HS-5 (cell line): ENCODE results near the gene PERM1.
"Not testable (repeated sequence)": the region's sequence is repeated elsewhere in the genome, so short reads cannot be mapped to it uniquely, and the experiment has no call there.

Experiments used
- DNase-seq: peaks from one replicate; pipeline ENCODE4 v3.0.0-alpha.2; 2012; ENCODE audit warnings: low read depth

Gene PERM1

DNA sequence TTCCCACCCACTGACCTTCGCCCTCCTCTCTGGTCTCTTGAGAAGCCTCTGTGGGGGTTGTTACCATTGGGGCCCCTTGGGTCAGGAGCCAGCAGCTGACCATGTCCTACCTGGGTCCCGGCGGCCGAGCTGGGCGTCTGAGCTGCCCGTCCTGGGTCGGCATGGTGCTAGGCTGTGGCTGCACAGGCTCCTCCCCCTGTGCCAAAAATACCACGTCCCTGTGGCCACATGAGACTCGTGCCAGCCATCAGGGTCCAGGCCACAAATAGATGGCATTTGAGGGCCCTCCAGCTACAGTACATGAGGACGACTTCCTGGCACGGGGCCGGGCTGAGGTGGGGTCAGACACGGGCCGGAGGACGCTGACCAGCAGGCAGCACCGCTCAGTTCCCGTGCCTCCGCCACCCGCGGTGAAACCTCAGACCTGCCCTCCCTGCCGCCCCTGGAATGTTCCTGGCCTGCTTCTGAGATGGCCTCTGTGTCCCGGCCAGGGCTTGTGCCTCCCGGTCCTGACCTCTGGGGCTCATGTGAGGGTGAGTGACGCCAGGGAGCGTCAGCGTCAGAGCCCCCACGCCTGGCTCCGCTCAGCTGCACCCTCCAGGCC lies at the start of gene PERM1:
PERM1 (minus strand) TSS at position 139 of the 604 bp plus-strand sequence. CDS start 1,064 bp downstream, outside the sequence.
- DNase-seq, result no peak

GRCh38 chr1:1030867-1031658 lies 49.2 kb upstream of the PERM1 start:
- not testable (repeated sequence) for DNase-seq

DNA sequence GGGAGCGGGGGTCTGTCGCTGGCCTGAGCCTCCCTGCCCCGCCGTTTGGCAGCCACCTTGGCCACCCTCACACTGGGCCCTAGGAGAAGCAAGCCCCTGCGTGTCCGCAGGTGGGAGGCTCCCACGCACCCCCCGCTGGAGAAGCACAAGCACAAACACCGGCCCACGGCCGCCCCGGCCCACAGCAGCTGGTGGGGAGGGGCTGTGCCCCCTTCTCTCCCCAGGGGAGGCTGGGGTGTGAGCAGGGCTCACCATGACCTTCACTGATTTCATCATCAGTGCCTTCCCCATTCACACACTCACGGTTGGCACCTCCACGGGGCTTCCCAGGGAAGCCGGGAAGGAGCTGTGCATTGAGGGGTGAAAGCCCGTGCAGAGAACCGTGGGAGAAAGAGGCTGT lies 45.9 kb upstream of the PERM1 start:
- no peak for DNase-seq

DNA sequence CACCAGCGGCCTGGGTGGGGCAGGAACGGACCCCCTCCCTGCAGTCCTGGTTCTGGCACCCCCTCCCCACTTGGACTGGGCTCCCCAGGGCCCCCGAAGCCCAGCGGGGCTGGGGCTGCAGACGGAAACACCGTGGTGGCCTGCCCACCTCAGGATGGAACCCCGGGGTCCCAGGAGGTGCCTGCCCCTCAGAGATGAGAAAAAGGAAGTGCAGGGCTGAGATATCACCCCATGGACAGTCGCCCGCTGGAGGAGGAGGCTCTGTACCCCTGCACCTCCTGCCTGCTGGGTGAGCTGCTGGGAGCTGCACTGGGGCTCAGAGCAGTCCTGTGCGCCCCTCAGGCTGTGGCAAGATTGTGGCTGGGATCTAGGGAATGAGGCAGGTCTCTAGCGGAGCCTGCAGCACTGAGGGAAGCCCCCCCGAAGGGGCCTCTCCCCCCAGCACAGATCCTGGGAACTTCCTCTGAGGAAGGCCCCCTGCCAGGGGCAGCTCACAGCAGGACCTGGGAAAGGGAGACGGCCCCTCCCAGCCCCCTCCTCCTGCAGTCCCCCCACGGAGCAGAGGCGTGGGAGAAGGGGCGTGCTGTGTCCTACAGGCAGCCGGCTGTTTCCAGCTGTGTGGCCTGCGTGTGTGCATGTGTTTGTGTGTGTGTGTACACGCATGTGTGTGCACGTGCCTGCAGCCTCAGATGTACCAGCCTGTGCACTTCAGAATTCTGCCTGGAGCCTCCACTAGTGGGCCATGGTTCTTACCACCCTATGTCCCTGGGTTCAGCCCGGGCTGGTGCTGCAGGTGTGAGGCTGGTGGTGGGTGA lies 44.9 kb upstream of the PERM1 start:
- DNase-seq, result no peak

- no peak for DNase-seq
Observed at GRCh38 chr1:1025730-1026129, 43.8 kb upstream of the PERM1 start.

DNA sequence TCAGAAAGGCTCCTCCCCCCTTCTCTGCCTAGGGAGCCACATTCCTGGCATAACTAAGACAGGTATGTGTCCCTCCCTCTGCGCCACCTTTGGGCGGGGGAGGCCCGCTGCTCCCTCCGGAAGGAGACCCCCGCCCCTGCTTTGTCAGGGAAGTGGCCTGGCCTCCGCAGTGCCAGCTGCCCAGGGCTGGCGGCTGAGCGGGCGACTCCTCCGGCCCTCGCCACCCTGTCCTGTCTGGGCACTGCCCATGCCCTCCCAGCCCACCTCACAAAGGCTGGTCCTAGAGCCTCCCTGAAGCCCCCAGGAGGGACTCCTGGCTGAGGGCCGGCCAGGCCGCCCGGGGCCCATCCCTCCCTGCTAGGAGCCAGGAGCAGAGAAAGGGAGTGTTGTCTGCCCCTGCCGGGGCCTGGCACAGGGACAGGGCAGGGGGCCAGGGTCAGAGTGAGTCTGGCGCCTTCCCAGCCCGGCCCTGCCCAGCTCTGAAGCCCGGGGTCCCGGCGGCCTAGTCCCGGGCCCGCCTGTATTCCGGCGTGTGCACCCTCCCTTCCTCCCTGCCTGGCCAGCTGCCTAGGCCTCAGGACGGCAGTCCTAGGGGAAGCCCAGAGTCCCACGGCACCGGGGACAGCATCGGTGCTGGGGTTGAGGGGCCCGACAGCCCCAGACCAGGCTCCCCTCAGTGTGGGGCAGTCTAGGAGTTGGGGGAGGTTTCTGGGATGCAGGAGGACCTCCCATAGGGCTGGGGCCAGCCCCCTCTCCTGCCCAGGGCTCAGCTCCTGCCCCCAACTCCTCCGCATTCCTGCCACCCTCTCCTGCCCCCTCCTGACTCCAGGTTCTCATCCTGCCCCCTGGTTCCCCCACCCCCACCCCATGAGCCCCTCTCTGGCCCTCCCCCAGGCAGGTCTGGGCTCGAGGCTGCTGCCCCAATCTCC lies 43.1 kb upstream of the PERM1 start:
- peak; percentile 26 for DNase-seq

DNA sequence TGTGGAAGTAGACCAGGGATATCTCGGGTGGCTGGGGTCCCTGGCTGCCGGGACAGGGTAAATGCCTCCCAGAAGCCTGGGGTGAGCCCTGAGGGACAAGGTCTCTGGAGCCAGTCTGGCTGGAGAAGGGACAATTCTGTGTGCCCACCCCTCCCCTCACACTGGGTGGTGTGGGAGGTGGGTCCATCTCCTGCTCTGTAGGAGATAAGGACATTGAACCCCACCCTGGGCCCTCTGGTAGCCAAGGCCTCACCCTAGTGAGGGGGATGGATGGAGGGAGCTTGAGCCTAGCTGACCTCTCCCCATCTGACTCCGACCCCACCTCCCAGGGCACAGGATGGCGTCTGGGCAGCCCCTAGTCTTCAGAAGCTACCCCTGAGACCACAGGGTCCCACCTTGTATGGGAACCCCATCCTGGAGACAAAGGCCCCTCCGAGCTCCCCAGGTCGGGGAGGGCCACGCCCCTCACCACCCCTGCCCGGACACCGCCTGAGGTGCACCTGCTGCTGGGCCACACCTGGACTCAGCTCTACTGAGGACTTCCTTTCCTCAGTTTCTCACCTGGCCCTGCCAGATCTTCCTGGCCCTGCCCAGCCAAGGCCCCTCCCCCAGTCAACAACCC lies 42.4 kb upstream of the PERM1 start:
- DNase-seq, result no peak

- no peak for DNase-seq
Observed at GRCh38 chr1:1023700-1024099, 41.8 kb upstream of the PERM1 start.

DNA sequence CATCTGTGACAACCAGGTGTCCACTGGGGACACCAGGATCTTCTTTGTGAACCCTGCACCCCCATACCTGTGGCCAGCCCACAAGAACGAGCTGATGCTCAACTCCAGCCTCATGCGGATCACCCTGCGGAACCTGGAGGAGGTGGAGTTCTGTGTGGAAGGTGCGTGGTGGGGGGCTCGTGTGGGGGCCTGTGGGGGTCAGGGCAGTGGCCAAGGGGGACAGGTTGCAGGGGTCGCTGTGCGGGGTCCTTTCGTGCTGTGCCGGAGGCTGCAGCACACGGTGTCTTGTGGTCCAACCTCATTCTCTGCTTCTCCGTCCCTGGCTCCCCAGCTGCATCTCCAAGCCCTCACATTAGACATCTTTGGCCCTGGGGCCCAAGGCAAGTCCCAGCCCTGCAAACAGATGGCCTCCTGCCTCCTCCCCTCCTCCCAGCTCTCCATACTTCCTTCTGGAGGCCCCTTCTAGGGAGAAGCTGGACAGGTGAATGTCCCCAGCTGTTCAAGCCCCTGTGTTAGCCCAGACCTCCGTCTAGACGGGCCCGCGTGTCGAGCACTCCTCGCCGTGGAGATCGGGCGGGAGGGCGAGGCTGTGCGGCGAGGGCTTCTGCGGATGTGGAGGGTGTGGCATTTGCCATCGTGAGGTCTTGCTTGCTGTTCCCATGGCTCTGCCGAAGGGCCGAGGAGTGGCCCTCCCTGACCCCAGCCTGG lies 40.6 kb upstream of the PERM1 start:
- DNase-seq, result no peak

GRCh38 chr1:1021920-1022259 lies 40.0 kb upstream of the PERM1 start:
- DNase-seq, result no peak

GRCh38 chr1:1021010-1021919 lies 39.4 kb upstream of the PERM1 start:
- DNase-seq, result no peak

GRCh38 chr1:1020415-1021009 lies 38.6 kb upstream of the PERM1 start:
- DNase-seq, result no peak

DNA sequence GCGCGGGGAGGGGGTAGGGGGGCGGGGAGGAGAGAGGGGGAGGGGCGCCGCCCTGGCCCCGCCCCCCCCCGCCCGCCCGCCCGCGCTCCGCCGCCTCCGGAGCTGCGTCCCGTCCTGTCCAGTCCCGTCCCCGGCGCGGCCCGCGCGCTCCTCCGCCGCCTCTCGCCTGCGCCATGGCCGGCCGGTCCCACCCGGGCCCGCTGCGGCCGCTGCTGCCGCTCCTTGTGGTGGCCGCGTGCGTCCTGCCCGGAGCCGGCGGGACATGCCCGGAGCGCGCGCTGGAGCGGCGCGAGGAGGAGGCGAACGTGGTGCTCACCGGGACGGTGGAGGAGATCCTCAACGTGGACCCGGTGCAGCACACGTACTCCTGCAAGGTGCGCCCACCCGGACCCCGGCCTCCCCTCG lies 38.1 kb upstream of the PERM1 start, which contains the start of gene AGRN:
AGRN (plus strand) TSS at position 121 of the 405 bp plus-strand sequence; CDS start at position 174, 53 bp downstream.
- no peak for DNase-seq

GRCh38 chr1:1019122-1019999 lies 37.5 kb upstream of the PERM1 start:
- DNase-seq, result peak; percentile 16

- not testable (repeated sequence) for DNase-seq
Observed at GRCh38 chr1:1018321-1018685, 36.4 kb upstream of the PERM1 start.

DNA sequence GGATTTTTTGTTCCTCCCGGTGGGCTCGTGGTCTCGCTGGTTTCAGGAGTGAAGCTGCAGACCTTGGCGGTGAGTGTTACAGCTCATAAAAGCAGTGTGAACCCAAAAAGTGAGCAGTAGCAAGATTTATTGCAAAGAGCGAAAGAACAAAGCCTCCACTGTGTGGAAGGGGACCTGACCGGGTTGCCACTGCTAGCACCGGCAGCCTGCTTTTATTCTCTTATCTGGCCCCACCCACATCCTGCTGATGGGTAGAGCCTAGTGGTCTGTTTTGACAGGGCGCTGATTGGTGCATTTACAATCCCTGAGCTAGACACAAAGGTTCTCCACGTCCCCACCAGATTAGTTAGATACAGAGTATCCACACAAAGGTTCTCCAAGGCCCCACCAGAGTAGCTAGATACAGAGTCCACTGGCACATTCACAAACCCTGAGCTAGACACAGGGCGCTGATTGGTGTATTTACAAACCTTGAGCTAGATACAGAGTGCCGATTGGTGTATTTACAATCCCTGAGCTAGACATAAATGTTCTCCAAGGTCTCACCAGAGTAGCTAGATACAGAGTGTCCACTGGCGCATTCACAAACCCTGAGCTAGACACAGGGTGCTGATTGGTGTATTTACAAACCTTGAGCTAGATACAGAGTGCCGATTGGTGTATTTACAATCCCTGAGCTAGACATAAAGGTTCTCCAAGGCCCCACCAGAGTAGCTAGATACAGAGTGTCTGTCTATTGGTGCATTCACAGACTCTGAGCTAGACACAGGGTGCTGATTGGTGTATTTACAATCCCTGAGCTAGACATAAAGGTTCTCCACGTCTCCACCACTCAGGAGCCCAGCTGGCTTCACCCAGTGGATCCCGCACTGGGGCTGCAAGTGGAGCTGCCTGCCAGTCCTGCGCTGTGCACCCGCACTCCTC lies 35.8 kb upstream of the PERM1 start:
- not testable (repeated sequence) for DNase-seq
